Epithelial cell of esophagus (primary cell): ENCODE results near the gene SHROOM4.

Experiments used
- DNase-seq: peaks from one replicate; pipeline ENCODE4 v3.0.0; 2010; ENCODE audit warnings: low read depth
- H3K4me3 ChIP-seq: 2 replicates; pipeline ENCODE4 v1.5.1; 2011; ENCODE audit warnings: mild to moderate bottlenecking, low read length, control low read depth
- TF ChIP-seq, protein P1 (sequence below): IDR thresholded peaks from 2 replicates; pipeline ENCODE4 v1.5.1; 2011; ENCODE audit warnings: low read depth, mild to moderate bottlenecking, low read length, control low read depth, inconsistent platforms; ENCODE audit not compliant: insufficient read depth; ENCODE audit errors: missing control alignments

SHROOM4 gene, protein sequence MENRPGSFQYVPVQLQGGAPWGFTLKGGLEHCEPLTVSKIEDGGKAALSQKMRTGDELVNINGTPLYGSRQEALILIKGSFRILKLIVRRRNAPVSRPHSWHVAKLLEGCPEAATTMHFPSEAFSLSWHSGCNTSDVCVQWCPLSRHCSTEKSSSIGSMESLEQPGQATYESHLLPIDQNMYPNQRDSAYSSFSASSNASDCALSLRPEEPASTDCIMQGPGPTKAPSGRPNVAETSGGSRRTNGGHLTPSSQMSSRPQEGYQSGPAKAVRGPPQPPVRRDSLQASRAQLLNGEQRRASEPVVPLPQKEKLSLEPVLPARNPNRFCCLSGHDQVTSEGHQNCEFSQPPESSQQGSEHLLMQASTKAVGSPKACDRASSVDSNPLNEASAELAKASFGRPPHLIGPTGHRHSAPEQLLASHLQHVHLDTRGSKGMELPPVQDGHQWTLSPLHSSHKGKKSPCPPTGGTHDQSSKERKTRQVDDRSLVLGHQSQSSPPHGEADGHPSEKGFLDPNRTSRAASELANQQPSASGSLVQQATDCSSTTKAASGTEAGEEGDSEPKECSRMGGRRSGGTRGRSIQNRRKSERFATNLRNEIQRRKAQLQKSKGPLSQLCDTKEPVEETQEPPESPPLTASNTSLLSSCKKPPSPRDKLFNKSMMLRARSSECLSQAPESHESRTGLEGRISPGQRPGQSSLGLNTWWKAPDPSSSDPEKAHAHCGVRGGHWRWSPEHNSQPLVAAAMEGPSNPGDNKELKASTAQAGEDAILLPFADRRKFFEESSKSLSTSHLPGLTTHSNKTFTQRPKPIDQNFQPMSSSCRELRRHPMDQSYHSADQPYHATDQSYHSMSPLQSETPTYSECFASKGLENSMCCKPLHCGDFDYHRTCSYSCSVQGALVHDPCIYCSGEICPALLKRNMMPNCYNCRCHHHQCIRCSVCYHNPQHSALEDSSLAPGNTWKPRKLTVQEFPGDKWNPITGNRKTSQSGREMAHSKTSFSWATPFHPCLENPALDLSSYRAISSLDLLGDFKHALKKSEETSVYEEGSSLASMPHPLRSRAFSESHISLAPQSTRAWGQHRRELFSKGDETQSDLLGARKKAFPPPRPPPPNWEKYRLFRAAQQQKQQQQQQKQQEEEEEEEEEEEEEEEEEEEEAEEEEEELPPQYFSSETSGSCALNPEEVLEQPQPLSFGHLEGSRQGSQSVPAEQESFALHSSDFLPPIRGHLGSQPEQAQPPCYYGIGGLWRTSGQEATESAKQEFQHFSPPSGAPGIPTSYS (N-terminal part only)

DNA sequence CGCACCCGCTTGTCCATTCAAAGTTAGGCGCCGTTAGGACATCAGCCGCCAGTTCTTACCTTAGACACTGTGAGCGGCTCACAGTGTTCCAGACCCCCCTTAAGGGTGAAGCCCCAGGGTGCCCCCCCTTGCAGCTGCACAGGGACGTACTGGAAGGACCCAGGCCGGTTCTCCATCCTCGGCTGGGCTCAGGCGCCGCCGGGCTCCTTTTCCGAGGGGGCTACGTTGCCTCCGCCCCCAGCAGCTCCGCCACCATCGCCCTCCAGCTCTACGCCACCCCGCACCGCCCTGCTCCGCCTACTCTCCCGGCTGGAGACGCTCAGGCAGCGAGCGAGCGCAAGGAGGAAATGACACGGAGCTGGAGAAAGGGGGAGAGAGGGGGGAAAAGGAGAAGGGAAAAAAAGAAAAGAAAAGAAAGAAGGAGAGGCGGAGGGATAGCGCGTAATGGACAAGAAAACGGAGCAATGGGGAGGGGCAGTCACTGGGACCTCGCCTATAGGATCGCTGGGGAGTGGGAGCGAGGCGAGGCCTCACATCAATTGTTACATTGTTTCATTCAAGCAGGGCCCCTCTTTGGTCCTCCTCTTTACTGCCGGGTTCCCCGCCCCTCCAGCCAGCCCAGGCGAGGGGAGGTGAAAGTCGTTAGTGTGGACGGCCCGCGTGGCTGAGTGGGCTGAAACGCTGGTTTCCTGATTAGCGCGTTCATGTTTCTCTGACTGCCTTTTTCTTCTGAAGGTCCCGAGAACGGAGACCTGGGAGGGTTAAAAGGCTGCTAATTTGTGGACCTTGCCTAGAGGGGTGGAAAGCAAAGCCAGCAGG lies at the start of gene SHROOM4:
TSS of gene SHROOM4 (minus strand) at position 352 of the 819 bp plus-strand sequence. CDS start at position 176, 176 bp downstream.
- DNase-seq, result peak; percentile 39
- TF ChIP-seq, protein P1, sequence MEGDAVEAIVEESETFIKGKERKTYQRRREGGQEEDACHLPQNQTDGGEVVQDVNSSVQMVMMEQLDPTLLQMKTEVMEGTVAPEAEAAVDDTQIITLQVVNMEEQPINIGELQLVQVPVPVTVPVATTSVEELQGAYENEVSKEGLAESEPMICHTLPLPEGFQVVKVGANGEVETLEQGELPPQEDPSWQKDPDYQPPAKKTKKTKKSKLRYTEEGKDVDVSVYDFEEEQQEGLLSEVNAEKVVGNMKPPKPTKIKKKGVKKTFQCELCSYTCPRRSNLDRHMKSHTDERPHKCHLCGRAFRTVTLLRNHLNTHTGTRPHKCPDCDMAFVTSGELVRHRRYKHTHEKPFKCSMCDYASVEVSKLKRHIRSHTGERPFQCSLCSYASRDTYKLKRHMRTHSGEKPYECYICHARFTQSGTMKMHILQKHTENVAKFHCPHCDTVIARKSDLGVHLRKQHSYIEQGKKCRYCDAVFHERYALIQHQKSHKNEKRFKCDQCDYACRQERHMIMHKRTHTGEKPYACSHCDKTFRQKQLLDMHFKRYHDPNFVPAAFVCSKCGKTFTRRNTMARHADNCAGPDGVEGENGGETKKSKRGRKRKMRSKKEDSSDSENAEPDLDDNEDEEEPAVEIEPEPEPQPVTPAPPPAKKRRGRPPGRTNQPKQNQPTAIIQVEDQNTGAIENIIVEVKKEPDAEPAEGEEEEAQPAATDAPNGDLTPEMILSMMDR, result no peak
- peak within 1 kb of the TSS; percentile 49 for H3K4me3 ChIP-seq

- no peak for DNase-seq
- no peak overlapping the region for H3K4me3 ChIP-seq
- TF ChIP-seq, protein P1, result no peak
Observed at GRCh38 chrX:50863471-50863870, 49.5 kb upstream of the SHROOM4 start.

DNA sequence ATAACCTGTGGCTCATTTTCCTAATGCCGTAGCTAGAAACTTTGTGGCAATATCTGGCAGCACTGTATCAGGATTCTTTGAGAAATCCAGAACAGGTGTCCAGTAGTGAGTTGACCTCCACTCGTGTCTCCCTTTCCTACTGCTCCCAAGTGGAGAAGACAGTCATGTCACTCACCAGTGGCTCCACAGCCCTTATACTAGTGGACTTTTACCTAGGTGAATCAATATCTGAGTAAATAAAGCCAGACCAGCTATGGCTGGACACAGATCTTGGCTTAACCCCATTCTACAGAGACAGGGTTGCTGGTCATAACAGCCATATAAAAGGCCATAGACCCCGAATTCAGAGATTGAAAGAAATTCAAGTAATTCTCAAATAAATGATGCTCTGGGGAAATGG lies 46.5 kb upstream of the SHROOM4 start:
- no peak for DNase-seq
- no peak overlapping the region for H3K4me3 ChIP-seq
- TF ChIP-seq, protein P1, result no peak

- DNase-seq, result no peak
- no peak overlapping the region for H3K4me3 ChIP-seq
- TF ChIP-seq, protein P1, result no peak
Observed at GRCh38 chrX:50858548-50858947, 44.6 kb upstream of the SHROOM4 start.

DNA sequence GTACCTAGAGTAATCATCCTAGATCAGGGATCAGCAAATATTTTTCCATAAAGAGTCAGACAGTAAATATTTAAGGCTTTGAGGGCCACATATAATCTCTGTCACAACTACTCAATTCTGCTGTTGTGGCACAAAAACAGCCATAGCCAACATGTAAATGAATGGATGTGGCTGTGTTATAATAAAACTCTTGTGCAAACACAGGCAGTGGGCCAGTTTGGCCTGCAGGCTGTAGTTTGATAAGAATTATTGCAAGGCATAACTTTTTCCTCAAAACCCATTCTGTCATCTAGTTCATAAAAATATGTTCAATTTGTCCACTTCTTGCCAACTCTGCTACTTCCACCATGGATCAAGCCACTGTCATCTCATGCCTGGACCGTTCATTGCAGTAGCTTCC lies 39.4 kb upstream of the SHROOM4 start:
- H3K4me3 ChIP-seq, result no peak overlapping the region
- no peak for DNase-seq
- TF ChIP-seq, protein P1, result no peak

- no peak for DNase-seq
- no peak overlapping the region for H3K4me3 ChIP-seq
- TF ChIP-seq, protein P1, result no peak
Observed at GRCh38 chrX:50852524-50852923, 38.5 kb upstream of the SHROOM4 start.
